Glutamatergic neuron (in vitro differentiated cells): ENCODE measurements around the gene SP140L. TPM values are rescaled to one million over a fixed set of nuclear protein-coding genes. Genes with fewer than 3 reads are reported as not detected.

ENCODE experiments used
- DNase-seq: peaks from one replicate; pipeline ENCODE4 v3.0.0; 2022
- H3K27ac Mint-ChIP-seq: one replicate; pipeline ENCODE4 v1.8.0; 2020; ENCODE audit warnings: mild to moderate bottlenecking, mixed read lengths, inconsistent platforms; ENCODE audit not compliant: unreplicated experiment
- H3K27me3 Mint-ChIP-seq: one replicate; pipeline ENCODE4 v1.8.0; 2020; ENCODE audit warnings: mild to moderate bottlenecking, moderate library complexity, mixed read lengths, inconsistent platforms; ENCODE audit not compliant: unreplicated experiment
- H3K36me3 Mint-ChIP-seq: one replicate; pipeline ENCODE4 v1.8.0; 2020; ENCODE audit warnings: mild to moderate bottlenecking, mixed read lengths, inconsistent platforms; ENCODE audit not compliant: unreplicated experiment
- H3K4me1 Mint-ChIP-seq: one replicate; pipeline ENCODE4 v1.8.0; 2020; ENCODE audit warnings: mild to moderate bottlenecking, low read depth, mixed read lengths, inconsistent platforms; ENCODE audit not compliant: unreplicated experiment
- H3K4me3 Mint-ChIP-seq: one replicate; pipeline ENCODE4 v1.8.0; 2020; ENCODE audit warnings: mild to moderate bottlenecking, mixed read lengths, inconsistent platforms; ENCODE audit not compliant: unreplicated experiment
- H3K9me3 Mint-ChIP-seq: one replicate; pipeline ENCODE4 v1.8.0; 2020; ENCODE audit warnings: mild to moderate bottlenecking, moderate library complexity, mixed read lengths, inconsistent platforms; ENCODE audit not compliant: unreplicated experiment
- CTCF ChIP-seq: fragments of 200-600 bp; sonication (generic); IDR thresholded peaks from one replicate; pipeline ENCODE4 v1.5.0; 2021; ENCODE audit not compliant: partially characterized antibody, unreplicated experiment
- total RNA-seq: library from RNA; stranded (reverse); fragmentation: NEBNext Ultra II Directional; extraction: Animal tissue kit (Norgen Biotek cat#: 25700); gene quantifications from one replicate; pipeline ENCODE4 v1.2.1, GENCODE V29; 2021; ENCODE audit not compliant: unreplicated experiment

SP140L gene
- total RNA-seq, 1 donor from 2014 or later: 0.34 TPM

- no peak for DNase-seq
- no peak for TF ChIP-seq CTCF
- Mint-ChIP-seq H3K4me3 (no peak overlapping the region), H3K36me3 (no peaks in the 10 kb centered on the region), H3K27ac (no peak overlapping the region), H3K4me1 (no peaks in the 10 kb centered on the region), H3K27me3 (no peaks in the 10 kb centered on the region), H3K9me3 (peaks cover 2% of the 10 kb centered on the region)
These were observed 29.1 kb downstream of the SP140L start for GRCh38 chr2:230356084-230356483.

DNA sequence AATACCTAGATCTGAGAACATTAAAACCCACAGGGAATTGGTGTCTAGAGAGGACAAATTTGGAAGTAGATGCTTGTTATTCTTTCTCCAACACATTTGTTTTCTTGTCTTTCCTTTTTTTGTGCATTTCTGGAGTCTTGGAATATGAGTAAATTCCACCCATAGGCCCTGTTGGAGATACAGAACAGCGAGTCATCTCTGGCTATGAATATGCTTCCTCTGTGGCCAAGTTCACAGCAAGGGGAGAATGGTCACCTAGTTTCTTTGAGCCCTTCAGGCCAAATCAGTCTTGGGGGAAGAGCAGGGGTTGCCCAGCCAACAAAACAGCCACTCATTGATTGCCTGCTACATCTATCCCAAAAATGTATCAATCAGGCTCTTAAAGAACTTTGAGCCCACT lies 31.3 kb downstream of the SP140L start:
- Mint-ChIP-seq H3K27ac (no peak overlapping the region), H3K4me3 (no peak overlapping the region), H3K9me3 (no peaks in the 10 kb centered on the region), H3K36me3 (no peaks in the 10 kb centered on the region), H3K4me1 (no peaks in the 10 kb centered on the region), H3K27me3 (no peaks in the 10 kb centered on the region)
- TF ChIP-seq CTCF: no peak
- no peak for DNase-seq

DNA sequence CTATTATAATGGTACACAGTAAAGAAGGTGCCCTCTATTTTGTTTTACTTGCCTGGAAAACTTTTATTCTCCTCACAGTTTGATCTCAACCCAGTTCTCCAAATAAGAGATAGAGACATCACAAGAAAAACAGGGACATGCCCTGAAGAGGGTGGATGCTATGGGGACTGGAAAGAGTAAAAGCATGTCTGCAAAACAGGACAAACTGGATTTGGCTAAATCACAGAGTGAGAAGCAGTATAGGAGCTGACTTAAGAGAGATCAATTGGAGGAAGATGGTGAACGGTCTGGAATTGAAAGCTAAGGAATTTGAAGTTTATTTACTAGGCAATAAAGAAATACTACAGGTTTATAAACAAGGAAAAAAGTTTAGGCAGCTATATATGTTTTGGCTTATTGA lies 33.0 kb downstream of the SP140L start:
- no peaks in the 10 kb centered on the region for H3K9me3 Mint-ChIP-seq
- no peaks in the 10 kb centered on the region for H3K36me3 Mint-ChIP-seq
- no peak for TF ChIP-seq CTCF
- peaks cover 2% of the 10 kb centered on the region for H3K27me3 Mint-ChIP-seq
- H3K27ac Mint-ChIP-seq: no peak overlapping the region
- H3K4me1 Mint-ChIP-seq: no peaks in the 10 kb centered on the region
- no peak for DNase-seq
- H3K4me3 Mint-ChIP-seq: no peak overlapping the region

GRCh38 chr2:230362030-230362691 lies 35.2 kb downstream of the SP140L start:
- no peak for DNase-seq
- no peak overlapping the region for H3K4me3 Mint-ChIP-seq
- no peak for TF ChIP-seq CTCF
- H3K4me1 Mint-ChIP-seq: no peaks in the 10 kb centered on the region
- H3K27ac Mint-ChIP-seq: no peak overlapping the region
- H3K36me3 Mint-ChIP-seq: no peaks in the 10 kb centered on the region
- H3K9me3 Mint-ChIP-seq: no peaks in the 10 kb centered on the region
- peaks cover 2% of the 10 kb centered on the region for H3K27me3 Mint-ChIP-seq

DNA sequence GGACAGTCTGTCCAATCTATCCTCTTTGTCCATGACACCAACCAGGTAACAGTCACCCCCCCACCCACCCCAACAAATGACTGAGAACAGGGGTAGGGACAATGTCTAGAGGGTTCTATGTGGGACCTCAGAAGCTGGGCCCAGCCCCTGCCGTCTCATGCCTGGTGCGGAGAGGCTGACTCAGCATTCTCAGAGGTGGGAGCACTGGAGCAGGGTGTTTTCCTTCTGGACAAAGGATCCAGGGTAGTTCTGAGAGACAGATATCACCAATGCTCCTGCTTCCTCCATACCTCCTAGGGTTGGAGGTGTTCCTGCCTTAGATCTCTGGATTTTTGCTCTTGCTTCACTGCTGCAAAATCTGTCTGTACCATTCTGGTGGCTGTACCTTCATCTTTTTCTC lies 55.1 kb downstream of the SP140L start:
- no peak overlapping the region for H3K27ac Mint-ChIP-seq
- H3K36me3 Mint-ChIP-seq: no peaks in the 10 kb centered on the region
- H3K9me3 Mint-ChIP-seq: no peaks in the 10 kb centered on the region
- H3K4me1 Mint-ChIP-seq: no peaks in the 10 kb centered on the region
- no peaks in the 10 kb centered on the region for H3K27me3 Mint-ChIP-seq
- DNase-seq: no peak
- H3K4me3 Mint-ChIP-seq: no peak overlapping the region
- TF ChIP-seq CTCF: no peak
